GM23338 (cell line): ENCODE results near the gene EPHA4. TPM values are rescaled to one million over a fixed set of nuclear protein-coding genes. Genes with fewer than 3 reads are reported as not detected.

Experiments
- ATAC-seq: fragments of 200-7000 bp; cut with Tn5 transposase; 3 replicates; pipeline ENCODE4 v1.9.1; 2020
- DNase-seq: peaks from one replicate; pipeline ENCODE4 v3.0.0-alpha.2; 2015; ENCODE audit warnings: low spot score
- H2AFZ ChIP-seq: fragments of 200-600 bp; sonication (generic); 2 replicates; pipeline ENCODE4 v1.8.0; 2016; ENCODE audit warnings: antibody characterized with exemption, mild to moderate bottlenecking, moderate library complexity
- H3F3A ChIP-seq: fragments of 200-600 bp; sonication (generic); replicated peaks from 2 replicates; pipeline ENCODE4 v1.8.0; 2017; ENCODE audit warnings: antibody characterized with exemption, mixed run types, low read depth
- H3K27ac ChIP-seq: fragments of 200-600 bp; sonication (generic); 2 replicates; pipeline ENCODE4 v1.6.1; 2016; ENCODE audit warnings: low read depth
- H3K27me3 ChIP-seq: fragments of 200-600 bp; sonication (generic); 2 replicates; pipeline ENCODE4 v1.8.0; 2016; ENCODE audit warnings: mild to moderate bottlenecking, mixed run types, moderate library complexity; ENCODE audit not compliant: insufficient read depth
- H3K36me3 ChIP-seq: fragments of 200-600 bp; sonication (generic); 2 replicates; pipeline ENCODE4 v1.8.0; 2016; ENCODE audit warnings: mild to moderate bottlenecking; ENCODE audit not compliant: insufficient read depth
- H3K4me1 ChIP-seq: fragments of 200-600 bp; sonication (generic); 2 replicates; pipeline ENCODE4 v1.8.0; 2016; ENCODE audit warnings: mild to moderate bottlenecking, moderate library complexity; ENCODE audit not compliant: insufficient read depth
- H3K4me2 ChIP-seq: fragments of 200-600 bp; sonication (generic); 2 replicates; pipeline ENCODE4 v1.7.1; 2017; ENCODE audit warnings: mixed run types
- H3K4me3 ChIP-seq: fragments of 200-600 bp; sonication (generic); 2 replicates; pipeline ENCODE4 v1.6.1; 2016; ENCODE audit warnings: mixed run types
- H3K79me2 ChIP-seq: fragments of 200-600 bp; sonication (generic); replicated peaks from 2 replicates; pipeline ENCODE4 v1.8.0; 2017; ENCODE audit warnings: mild to moderate bottlenecking; ENCODE audit not compliant: insufficient read depth
- H3K9me2 ChIP-seq: fragments of 200-600 bp; sonication (generic); 2 replicates; pipeline ENCODE4 v1.8.0; 2017; ENCODE audit not compliant: insufficient read depth
- H4K20me1 ChIP-seq: fragments of 200-600 bp; sonication (generic); replicated peaks from 2 replicates; pipeline ENCODE4 v1.8.0; 2017; ENCODE audit warnings: mild to moderate bottlenecking; ENCODE audit not compliant: insufficient read depth
- H3K27ac Mint-ChIP-seq: 2 replicates; pipeline ENCODE4 v1.8.0; 2020; ENCODE audit warnings: inconsistent platforms, mild to moderate bottlenecking, moderate library complexity, mixed read lengths
- H3K27me3 Mint-ChIP-seq: 3 replicates; pipeline ENCODE4 v1.8.0; 2022; ENCODE audit warnings: low read depth, mild to moderate bottlenecking, moderate library complexity, mixed read lengths, inconsistent platforms; ENCODE audit not compliant: insufficient read depth, poor library complexity
- H3K36me3 Mint-ChIP-seq: 3 replicates; pipeline ENCODE4 v1.8.0; 2021; ENCODE audit warnings: low read depth, mild to moderate bottlenecking, inconsistent platforms, moderate library complexity, mixed read lengths
- H3K4me1 Mint-ChIP-seq: 3 replicates; pipeline ENCODE4 v1.8.0; 2020; ENCODE audit warnings: mild to moderate bottlenecking, inconsistent platforms, mixed read lengths
- H3K4me3 Mint-ChIP-seq: 3 replicates; pipeline ENCODE4 v1.8.0; 2021; ENCODE audit warnings: moderate library complexity, mild to moderate bottlenecking, inconsistent platforms, mixed read lengths
- H3K9me3 Mint-ChIP-seq: 3 replicates; pipeline ENCODE4 v1.8.0; 2020; ENCODE audit warnings: moderate library complexity, mild to moderate bottlenecking, inconsistent platforms, mixed read lengths
- CREB1 ChIP-seq: fragments of 250-450 bp; sonication (Bioruptor Pico); IDR thresholded peaks from 2 replicates; pipeline ENCODE4 v1.5.0; 2020; ENCODE audit warnings: low read depth, mild to moderate bottlenecking, moderate library complexity
- CTCF ChIP-seq, 2 experiments: fragments of 200-600 bp in 1 of 2; sonication (generic) in 1 of 2; conservative IDR thresholded peaks; 2 replicates each; pipeline versions ENCODE4 v1.5.1 to v1.6.1; 2016 to 2017; ENCODE audit warnings: antibody characterized with exemption in 2 of 2, low read depth in 2 of 2, mild to moderate bottlenecking in 2 of 2, moderate library complexity in 1 of 2
- ETS1 ChIP-seq: IDR thresholded peaks from 2 replicates; pipeline ENCODE4 v1.6.1; 2016; ENCODE audit warnings: antibody characterized with exemption
- EZH2 ChIP-seq: fragments of 200-600 bp; sonication (generic); IDR thresholded peaks from one replicate; pipeline ENCODE4 v1.8.0; 2017; ENCODE audit warnings: antibody characterized with exemption, mild to moderate bottlenecking, low read depth; ENCODE audit not compliant: unreplicated experiment
- EZH2phosphoT487 ChIP-seq: fragments of 200-600 bp; sonication (generic); IDR thresholded peaks from one replicate; pipeline ENCODE4 v1.8.1; 2018; ENCODE audit warnings: antibody characterized with exemption; ENCODE audit not compliant: unreplicated experiment
- JUNB ChIP-seq: IDR thresholded peaks from one replicate; pipeline ENCODE4 v1.6.1; 2016; ENCODE audit warnings: antibody characterized with exemption; ENCODE audit not compliant: unreplicated experiment
- NANOG ChIP-seq: IDR thresholded peaks from 2 replicates; pipeline ENCODE4 v1.6.1; 2016; ENCODE audit warnings: antibody characterized with exemption, borderline replicate concordance
- POLR2AphosphoS5 ChIP-seq: IDR thresholded peaks from 2 replicates; pipeline ENCODE4 v1.6.1; 2016; ENCODE audit warnings: antibody characterized with exemption, low read depth
- REST ChIP-seq: IDR thresholded peaks from one replicate; pipeline ENCODE4 v1.6.1; 2018; ENCODE audit warnings: antibody characterized with exemption; ENCODE audit not compliant: unreplicated experiment
- STAT1 ChIP-seq: IDR thresholded peaks from one replicate; pipeline ENCODE4 v1.6.1; 2016; ENCODE audit warnings: antibody characterized with exemption; ENCODE audit not compliant: unreplicated experiment
- ZNF331 ChIP-seq: fragments of 250-450 bp; sonication (Bioruptor Pico); IDR thresholded peaks from 2 replicates; pipeline ENCODE4 v1.5.0; 2020; ENCODE audit warnings: low read depth, mild to moderate bottlenecking, moderate library complexity
- polyA plus RNA-seq: library from polyadenylated mRNA; unstranded; fragments of >200 nt; fragmentation: Nextera tagmentation; extraction: Ambion mirVana; gene quantifications from 2 replicates; pipeline ENCODE4 v1.2.1, GENCODE V29; 2016
- total RNA-seq: library from RNA; depleted of rRNA; stranded (reverse); fragments of >200 nt; shearing (Covaris generic); gene quantifications from 2 replicates; pipeline ENCODE4 v1.2.3, GENCODE V29; 2014

The EPHA4 gene
- total and polyA plus RNA-seq, 2 experiments from 2014 or later = 4.1 to 6.2 TPM

- TF ChIP-seq CTCF (conservative IDR thresholded peaks at IDR 0.05; ENCODE audit: low read depth in 2 of 2) (no peak), EZH2 (no peak), POLR2AphosphoS5 (no peak), ETS1 (no peak)
Measured at GRCh38 chr2:221477714-221478484, 94.2 kb downstream of the EPHA4 start (continued).

GRCh38 chr2:221476195-221476594, 95.9 kb downstream of the EPHA4 start:
- Histone ChIP-seq H3K79me2 (no peaks in the 10 kb centered on the region), H3F3A (no peaks in the 10 kb centered on the region), H3K4me3 (no peak overlapping the region), H4K20me1 (no peaks in the 10 kb centered on the region; the same call in 1 of the 2 replicates), H3K4me1 (peaks cover 7% of the 10 kb centered on the region), H2AFZ (no peak overlapping the region), H3K36me3 (no peaks in the 10 kb centered on the region), H3K27me3 (no peaks in the 10 kb centered on the region), H3K4me2 (no peak overlapping the region), H3K27ac (no peak overlapping the region), H3K9me2 (no peaks in the 10 kb centered on the region)
- no peaks in the 10 kb centered on the region for H3K36me3 Mint-ChIP-seq
- peaks cover 20% of the 10 kb centered on the region for H3K4me1 Mint-ChIP-seq
- no peaks in the 10 kb centered on the region for H3K27me3 Mint-ChIP-seq
- ATAC-seq (no peak), DNase-seq (no peak)
- no peak overlapping the region for H3K27ac Mint-ChIP-seq
- no peak overlapping the region for H3K4me3 Mint-ChIP-seq
- no peaks in the 10 kb centered on the region for H3K9me3 Mint-ChIP-seq
- no peak for TF ChIP-seq CTCF (conservative IDR thresholded peaks at IDR 0.05; ENCODE audit: low read depth in 2 of 2)
- TF ChIP-seq POLR2AphosphoS5 = no peak
- TF ChIP-seq JUNB = no peak
- no peak for TF ChIP-seq REST
- TF ChIP-seq CREB1 = no peak
- TF ChIP-seq ZNF331 = no peak
- no peak for TF ChIP-seq EZH2phosphoT487
- TF ChIP-seq NANOG = no peak
- no peak for TF ChIP-seq STAT1
